ENCODE results near the gene FBXO27.
"Not testable (repeated sequence)": the region's sequence is repeated elsewhere in the genome, so short reads cannot be mapped to it uniquely, and the experiment has no call there.

The FBXO27 gene

GRCh38 chr19:39037194-39037593 lies 4.8 kb upstream of the FBXO27 start:
- DNase-seq: no peak

- DNase-seq: no peak
Measured at GRCh38 chr19:39036581-39036980, 4.2 kb upstream of the FBXO27 start.

GRCh38 chr19:39031368-39032062 lies 834 bp downstream of the FBXO27 start:
- peak; percentile 91 for DNase-seq

- DNase-seq: no peak
Measured at GRCh38 chr19:39030854-39031367, 1.4 kb downstream of the FBXO27 start.

- DNase-seq: no peak
Measured at GRCh38 chr19:39024875-39025641, 7.3 kb downstream of the FBXO27 start.

- DNase-seq: no peak
Measured at GRCh38 chr19:39021063-39021462, 11.3 kb downstream of the FBXO27 start.

- DNase-seq: no peak
Measured at GRCh38 chr19:39017646-39018045, 14.7 kb downstream of the FBXO27 start.

- no peak for DNase-seq
Measured at GRCh38 chr19:39017026-39017425, 15.3 kb downstream of the FBXO27 start.

- no peak for DNase-seq
Measured at GRCh38 chr19:39014037-39014436, 18.3 kb downstream of the FBXO27 start.

GRCh38 chr19:39009001-39009400 lies 23.3 kb downstream of the FBXO27 start:
- DNase-seq: no peak

GRCh38 chr19:39008137-39008536 lies 24.2 kb downstream of the FBXO27 start:
- DNase-seq: no peak

GRCh38 chr19:39007096-39007495 lies 25.3 kb downstream of the FBXO27 start:
- no peak for DNase-seq

GRCh38 chr19:39004403-39004802 lies 27.9 kb downstream of the FBXO27 start:
- DNase-seq: no peak

- no peak for DNase-seq
Measured at GRCh38 chr19:39003796-39004195, 28.6 kb downstream of the FBXO27 start.

- DNase-seq: no peak
Measured at GRCh38 chr19:39003188-39003587, 29.2 kb downstream of the FBXO27 start.

GRCh38 chr19:39001041-39001440 lies 31.3 kb downstream of the FBXO27 start:
- no peak for DNase-seq

GRCh38 chr19:38997576-38997975 lies 34.8 kb downstream of the FBXO27 start:
- DNase-seq: not testable (repeated sequence)

GRCh38 chr19:38993271-38993670 lies 39.1 kb downstream of the FBXO27 start:
- no peak for DNase-seq

- no peak for DNase-seq
Measured at GRCh38 chr19:38990949-38991697, 41.2 kb downstream of the FBXO27 start.

GRCh38 chr19:38989614-38990013 lies 42.7 kb downstream of the FBXO27 start:
- DNase-seq: not testable (repeated sequence)

GRCh38 chr19:38989066-38989605 lies 43.2 kb downstream of the FBXO27 start:
- DNase-seq: peak; percentile 37

GRCh38 chr19:38988627-38989026 lies 43.7 kb downstream of the FBXO27 start:
- not testable (repeated sequence) for DNase-seq

- not testable (repeated sequence) for DNase-seq
Measured at GRCh38 chr19:38987745-38988144, 44.6 kb downstream of the FBXO27 start.

Data from NCI-H510A (cell line).